HFFc6 (cell line): ENCODE data around the gene SAMMSON. TPM values are rescaled to one million over a fixed set of nuclear protein-coding genes. Genes with fewer than 3 reads are reported as not detected.

Experiments
- DNase-seq: peaks from one replicate; pipeline ENCODE4 v3.0.0-alpha.2; 2018
- H3K27ac Mint-ChIP-seq: 2 replicates; pipeline ENCODE4 v1.8.0; 2020; ENCODE audit warnings: mild to moderate bottlenecking, mixed read lengths
- H3K27me3 Mint-ChIP-seq: 2 replicates; pipeline ENCODE4 v1.8.0; 2021; ENCODE audit warnings: mild to moderate bottlenecking, moderate library complexity, mixed read lengths; ENCODE audit not compliant: insufficient read depth
- H3K36me3 Mint-ChIP-seq: 2 replicates; pipeline ENCODE4 v1.8.0; 2021; ENCODE audit warnings: low read depth, mixed read lengths
- H3K4me1 Mint-ChIP-seq: 2 replicates; pipeline ENCODE4 v1.8.0; 2020; ENCODE audit warnings: low read depth, mixed read lengths
- H3K4me3 Mint-ChIP-seq: 2 replicates; pipeline ENCODE4 v1.8.0; 2020; ENCODE audit warnings: mild to moderate bottlenecking, moderate library complexity, mixed read lengths
- H3K9me3 Mint-ChIP-seq: 2 replicates; pipeline ENCODE4 v1.8.0; 2020; ENCODE audit warnings: mild to moderate bottlenecking, mixed read lengths
- CTCF ChIP-seq: fragments of 200-600 bp; sonication (generic); IDR thresholded peaks from 2 replicates; pipeline ENCODE4 v1.5.0; 2021; ENCODE audit warnings: antibody characterized with exemption, mild to moderate bottlenecking
- total RNA-seq, 6 experiments: library from RNA; stranded (reverse); fragmentation: NEBNext Ultra II Directional; extraction: Animal tissue kit (Norgen Biotek cat#: 25700); gene quantifications; 2 replicates in 1 of 6; 3 replicates in 5 of 6; pipeline ENCODE4 v1.2.3, GENCODE V29; 2021

SAMMSON gene
- total RNA-seq, 6 experiments from 2014 or later, result not detected

- TF ChIP-seq CTCF, result no peak
- Mint-ChIP-seq H3K36me3 (no peaks in the 10 kb centered on the region), H3K9me3 (no peaks in the 10 kb centered on the region), H3K4me1 (no peaks in the 10 kb centered on the region), H3K27ac (no peak overlapping the region), H3K4me3 (no peak overlapping the region), H3K27me3 (peaks cover 2% of the 10 kb centered on the region; the same call in 1 of the 2 replicates)
- DNase-seq, result no peak
Measured at GRCh38 chr3:70006089-70006488, 6.6 kb downstream of the SAMMSON start.

- H3K9me3 Mint-ChIP-seq, result no peaks in the 10 kb centered on the region
- H3K4me3 Mint-ChIP-seq, result no peak overlapping the region
- H3K4me1 Mint-ChIP-seq, result no peaks in the 10 kb centered on the region
- H3K36me3 Mint-ChIP-seq, result no peaks in the 10 kb centered on the region
- H3K27ac Mint-ChIP-seq, result no peak overlapping the region
- no peak for DNase-seq
- no peak for TF ChIP-seq CTCF
- H3K27me3 Mint-ChIP-seq, result peaks cover 5% of the 10 kb centered on the region; the same call in 1 of the 2 replicates
Measured at GRCh38 chr3:70010346-70010745, 10.8 kb downstream of the SAMMSON start.

- H3K9me3 Mint-ChIP-seq, result no peaks in the 10 kb centered on the region
- no peak overlapping the region for H3K27ac Mint-ChIP-seq
- H3K4me1 Mint-ChIP-seq, result no peaks in the 10 kb centered on the region
- H3K27me3 Mint-ChIP-seq, result peaks cover 4% of the 10 kb centered on the region; the same call in 1 of the 2 replicates
- no peak for DNase-seq
- TF ChIP-seq CTCF, result no peak
- H3K4me3 Mint-ChIP-seq, result no peak overlapping the region
- no peaks in the 10 kb centered on the region for H3K36me3 Mint-ChIP-seq
Measured at GRCh38 chr3:70011582-70011981, 12.0 kb downstream of the SAMMSON start.

- H3K36me3 Mint-ChIP-seq, result no peaks in the 10 kb centered on the region
- no peaks in the 10 kb centered on the region for H3K9me3 Mint-ChIP-seq
- peaks cover 1% of the 10 kb centered on the region; the same call in 1 of the 2 replicates for H3K27me3 Mint-ChIP-seq
- no peak for TF ChIP-seq CTCF
- H3K4me3 Mint-ChIP-seq, result no peak overlapping the region
- no peak overlapping the region for H3K27ac Mint-ChIP-seq
- DNase-seq, result no peak
- no peaks in the 10 kb centered on the region for H3K4me1 Mint-ChIP-seq
Measured at GRCh38 chr3:70020906-70021660, 21.6 kb downstream of the SAMMSON start.

- H3K4me3 Mint-ChIP-seq, result no peak overlapping the region
- DNase-seq, result no peak
- no peaks in the 10 kb centered on the region for H3K9me3 Mint-ChIP-seq
- H3K27me3 Mint-ChIP-seq, result peaks cover 1% of the 10 kb centered on the region; the same call in 1 of the 2 replicates
- H3K27ac Mint-ChIP-seq, result no peak overlapping the region
- TF ChIP-seq CTCF, result no peak
- no peaks in the 10 kb centered on the region for H3K36me3 Mint-ChIP-seq
- H3K4me1 Mint-ChIP-seq, result no peaks in the 10 kb centered on the region
Measured at GRCh38 chr3:70028361-70028760, 28.8 kb downstream of the SAMMSON start.
